CD4-positive, alpha-beta memory T cell (primary cell): ENCODE results near the gene AXL. TPM values are rescaled to one million over a fixed set of nuclear protein-coding genes. Genes with fewer than 3 reads are reported as not detected.
"Not testable (repeated sequence)": the region's sequence is repeated elsewhere in the genome, so short reads cannot be mapped to it uniquely, and the experiment has no call there.

Experiments
- CTCF ChIA-PET: fragments of 350-600 bp; sonication (Branson Sonifier 250); formaldehyde crosslinking; loops from one replicate; lab custom pipeline; 2021; ENCODE audit warnings: inconsistent platforms; ENCODE audit not compliant: partially characterized antibody; lab: Charles Lee
- POLR2A ChIA-PET: fragments of 350-600 bp; sonication (Branson Sonifier 250); formaldehyde crosslinking; loops from one replicate; lab custom pipeline; 2021; ENCODE audit not compliant: partially characterized antibody; lab: Charles Lee
- DNase-seq, 5 donors: peaks; one replicate each; pipeline versions ENCODE4 v3.0.0 to v3.0.0-alpha.2; 2020 to 2022; ENCODE audit warnings: mixed read lengths in 1 of 5
- H3K27ac ChIP-seq: one replicate; pipeline ENCODE4 v1.7.0; 2013; ENCODE audit warnings: low read depth, low read length
- H3K27me3 ChIP-seq: 2 replicates; pipeline ENCODE4 v1.7.0; 2013; ENCODE audit warnings: mild to moderate bottlenecking, low read length, moderate library complexity; ENCODE audit not compliant: insufficient read depth
- H3K36me3 ChIP-seq: 2 replicates; pipeline ENCODE4 v1.7.0; 2013; ENCODE audit warnings: mild to moderate bottlenecking, low read length, moderate library complexity; ENCODE audit not compliant: insufficient read depth
- H3K4me1 ChIP-seq: 2 replicates; pipeline ENCODE4 v1.7.0; 2013; ENCODE audit warnings: mild to moderate bottlenecking, low read length, moderate library complexity; ENCODE audit not compliant: insufficient read depth
- H3K4me3 ChIP-seq, 2 donors: one replicate each; pipeline ENCODE4 v1.7.0; 2013; ENCODE audit warnings: low read length in 2 of 2, mild to moderate bottlenecking in 1 of 2
- H3K9me3 ChIP-seq, 2 donors: one replicate each; pipeline ENCODE4 v1.7.0; 2013; ENCODE audit warnings: low read length in 2 of 2, control low read depth in 1 of 2; ENCODE audit not compliant: control insufficient read depth in 1 of 2
- H3K27ac Mint-ChIP-seq, 7 donors: one replicate each; pipeline ENCODE4 v1.8.0; 2020 to 2021; ENCODE audit warnings: mixed read lengths in 7 of 7, mild to moderate bottlenecking in 6 of 7, inconsistent platforms in 3 of 7, moderate library complexity in 3 of 7
- H3K27me3 Mint-ChIP-seq, 2 donors: one replicate each; pipeline ENCODE4 v1.8.0; 2020 to 2021; ENCODE audit warnings: mixed read lengths in 2 of 2
- H3K36me3 Mint-ChIP-seq, 2 donors: one replicate each; pipeline ENCODE4 v1.8.0; 2020 to 2021; ENCODE audit warnings: mixed read lengths in 2 of 2, inconsistent platforms in 1 of 2, mild to moderate bottlenecking in 1 of 2
- H3K4me1 Mint-ChIP-seq, 4 donors: one replicate each; pipeline ENCODE4 v1.8.0; 2020 to 2021; ENCODE audit warnings: mixed read lengths in 4 of 4, mild to moderate bottlenecking in 1 of 4
- H3K4me3 Mint-ChIP-seq, 8 donors: one replicate each; pipeline ENCODE4 v1.8.0; 2020 to 2021; ENCODE audit warnings: mixed read lengths in 8 of 8, mild to moderate bottlenecking in 7 of 8, moderate library complexity in 6 of 8, inconsistent platforms in 3 of 8
- H3K9me3 Mint-ChIP-seq, 8 donors: one replicate each; pipeline ENCODE4 v1.8.0; 2020 to 2021; ENCODE audit warnings: mixed read lengths in 8 of 8, mild to moderate bottlenecking in 5 of 8, inconsistent platforms in 3 of 8, moderate library complexity in 1 of 8
- intact Hi-C: fragments of 100-400 bp; cut with micrococcal nuclease; formaldehyde crosslinking; loops from one replicate; pipeline ENCODE4 v1.15.1; 2023
- polyA plus RNA-seq, 2 donors: library from polyadenylated mRNA; unstranded; fragments of 300-500 nt; fragmentation: Illumina TruSeq; gene quantifications; one replicate each; pipeline ENCODE4 v1.2.3, GENCODE V29; 2021
- total RNA-seq, 2 experiments: library from RNA; stranded (reverse); gene quantifications; one replicate each; pipeline ENCODE4 v1.2.3, GENCODE V29; 2021

AXL gene
- total and polyA plus RNA-seq, 4 experiments from 2014 or later, result 0.10 to 0.32 (median 0.29) TPM; not detected in 1

GRCh38 chr19:41289814-41290213 lies 70.8 kb downstream of the AXL start:
- not testable (repeated sequence) for H3K9me3 Mint-ChIP-seq, H3K27me3 ChIP-seq, H3K4me3 Mint-ChIP-seq, H3K27me3 Mint-ChIP-seq, DNase-seq, H3K4me3 ChIP-seq, H3K4me1 ChIP-seq, H3K27ac ChIP-seq, H3K9me3 ChIP-seq
- ChIA-PET CTCF (interaction anchor here (1.4 kb wide), 1 partner anchor 25 kb away, joined by 4 read pairs; the partner anchor contains the start of gene HNRNPUL1), POLR2A (interaction anchor here (0.6 to 26.9 kb wide), 6 partner anchors 12 to 150 kb away, joined by 3 to 711 read pairs (median 6); partner anchors contain the start of genes HNRNPUL1 and TGFB1)
- peaks cover 83% of the 10 kb centered on the region for H3K36me3 ChIP-seq
- intact Hi-C loops, result loop anchor here (2.0 kb wide), 1 partner anchor 19 kb away; no protein-coding TSS in a partner anchor
- Mint-ChIP-seq H3K36me3 (peaks cover 55 to 85% of the 10 kb centered on the region in 2 donors), H3K27ac (peak overlapping the region in 6 of 7 donors; percentile 12 to 77 (median 58)), H3K4me1 (peaks cover 11 to 20% (median 14%) of the 10 kb centered on the region in 4 donors)

DNA sequence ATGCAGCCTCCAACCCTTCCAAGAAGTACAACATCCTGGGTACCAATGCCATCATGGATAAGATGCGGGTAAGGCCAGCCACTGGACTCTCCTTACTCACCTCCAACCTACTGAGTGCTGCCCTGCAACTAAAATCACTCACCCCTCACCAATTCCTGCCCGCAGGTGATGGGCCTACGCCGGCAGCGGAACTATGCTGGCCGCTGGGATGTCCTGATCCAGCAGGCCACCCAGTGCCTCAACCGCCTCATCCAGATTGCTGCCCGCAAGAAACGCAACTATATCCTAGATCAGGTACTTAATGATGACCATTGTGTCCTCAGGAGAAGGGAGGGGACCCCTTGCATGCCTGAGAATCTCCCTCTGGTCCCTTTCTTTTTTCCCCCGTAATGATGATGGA lies 75.4 kb downstream of the AXL start:
- Mint-ChIP-seq H3K9me3 (peaks cover 0 to 4% (median 0%) of the 10 kb centered on the region in 8 donors), H3K36me3 (peaks cover 65 to 95% of the 10 kb centered on the region in 2 donors), H3K4me3 (no peak overlapping the region), H3K27ac (peak overlapping the region in 5 of 7 donors; percentile 16 to 99 (median 79)), H3K27me3 (no peaks in the 10 kb centered on the region), H3K4me1 (peaks cover 39 to 51% (median 50%) of the 10 kb centered on the region in 4 donors)
- H3K4me1 ChIP-seq, result peaks cover 44% of the 10 kb centered on the region
- DNase-seq, result no peak
- CTCF ChIA-PET, result interaction anchor here (6.5 kb wide), 1 partner anchor 12 kb away, joined by 54 read pairs; no protein-coding TSS in a partner anchor
- H3K4me3 ChIP-seq, result no peak overlapping the region
- peaks cover 86% of the 10 kb centered on the region for H3K36me3 ChIP-seq
- H3K27me3 ChIP-seq, result no peaks in the 10 kb centered on the region
- POLR2A ChIA-PET, result interaction anchor here (7.5 to 26.9 kb wide), 2 partner anchors 14 to 32 kb away, joined by 81 to 711 read pairs; partner anchors contain the start of genes CCDC97 and HNRNPUL1
- H3K27ac ChIP-seq, result no peak overlapping the region
- intact Hi-C loops, result no loop called here
- no peaks in the 10 kb centered on the region for H3K9me3 ChIP-seq

DNA sequence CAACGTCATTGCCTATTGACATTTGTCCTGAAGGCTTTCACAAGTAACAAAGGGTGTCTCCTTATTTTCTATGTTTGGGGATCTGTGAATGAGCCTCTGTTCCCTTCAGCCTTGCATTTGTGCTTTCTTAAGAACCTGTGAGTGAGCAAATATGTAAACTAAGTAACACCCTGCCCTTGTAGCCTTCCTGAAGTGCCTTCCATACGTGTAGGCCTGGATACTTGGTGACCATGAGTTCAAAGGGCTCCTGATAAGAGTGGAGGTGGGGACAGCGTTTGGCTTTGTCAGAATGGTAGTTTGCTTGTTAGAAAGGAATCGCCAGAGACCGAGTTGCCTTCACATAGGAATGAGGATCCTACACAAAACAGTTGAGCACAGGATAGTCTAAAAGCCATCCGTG lies 76.5 kb downstream of the AXL start:
- Histone ChIP-seq H3K9me3 (no peaks in the 10 kb centered on the region), H3K4me1 (peaks cover 55% of the 10 kb centered on the region), H3K4me3 (no peak overlapping the region), H3K27me3 (no peaks in the 10 kb centered on the region), H3K36me3 (peaks cover 84% of the 10 kb centered on the region), H3K27ac (no peak overlapping the region)
- CTCF ChIA-PET, result interaction anchor here (6.5 kb wide), 1 partner anchor 11 kb away, joined by 54 read pairs; no protein-coding TSS in a partner anchor
- Mint-ChIP-seq H3K27me3 (no peaks in the 10 kb centered on the region), H3K36me3 (peaks cover 67 to 96% of the 10 kb centered on the region in 2 donors), H3K4me3 (peak overlapping the region in 1 of 8 donors; percentile 35), H3K9me3 (peaks cover 0 to 4% (median 0%) of the 10 kb centered on the region in 8 donors), H3K27ac (peak overlapping the region; percentile 14 to 100 (median 99)), H3K4me1 (peaks cover 50 to 62% (median 61%) of the 10 kb centered on the region in 4 donors)
- POLR2A ChIA-PET, result interaction anchor here (1.0 to 26.9 kb wide), 4 partner anchors 13 to 175 kb away, joined by 3 to 711 read pairs (median 48); partner anchors contain the start of genes CCDC97 and HNRNPUL1
- intact Hi-C loops, result no loop called here
- no peak for DNase-seq

DNA sequence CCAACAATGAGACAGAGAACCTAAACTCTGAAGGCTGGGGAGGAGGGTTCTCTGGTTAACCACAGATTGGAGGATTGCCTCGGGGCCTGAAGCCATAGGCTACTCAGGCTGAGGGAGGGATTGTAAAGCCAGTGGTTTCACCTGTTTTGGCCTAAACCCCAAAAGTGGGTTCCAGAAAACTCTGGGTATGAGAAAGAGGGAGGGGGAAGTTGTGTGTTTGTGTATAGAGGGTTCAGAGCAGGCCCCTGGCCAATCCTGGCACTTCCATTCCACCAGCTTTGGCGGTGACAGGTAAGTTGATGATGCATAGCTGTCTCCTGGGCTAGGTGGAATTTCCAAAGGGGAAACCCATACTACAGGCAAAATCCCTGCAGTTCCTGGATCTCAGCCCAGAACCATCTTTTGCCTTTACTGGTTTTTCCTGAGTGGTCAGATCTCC lies 77.4 kb downstream of the AXL start:
- Mint-ChIP-seq H3K4me1 (peaks cover 59 to 72% (median 67%) of the 10 kb centered on the region in 4 donors), H3K9me3 (peaks cover 0 to 4% (median 0%) of the 10 kb centered on the region in 8 donors), H3K4me3 (peak overlapping the region in 6 of 8 donors; percentile 12 to 85 (median 58)), H3K27me3 (no peaks in the 10 kb centered on the region), H3K36me3 (peaks cover 66 to 98% of the 10 kb centered on the region in 2 donors), H3K27ac (peak overlapping the region; percentile 95 to 100 (median 99))
- H3K27me3 ChIP-seq, result no peaks in the 10 kb centered on the region
- H3K27ac ChIP-seq, result peak overlapping the region; percentile 76
- no peaks in the 10 kb centered on the region for H3K9me3 ChIP-seq
- DNase-seq, result peak in 1 of 5 donors; percentile 58
- POLR2A ChIA-PET, result interaction anchor here (1.0 to 26.9 kb wide), 6 partner anchors 12 to 176 kb away, joined by 3 to 711 read pairs (median 10); partner anchors contain the start of genes CCDC97 and HNRNPUL1
- CTCF ChIA-PET, result interaction anchor here (1.0 to 6.5 kb wide), 2 partner anchors 10 to 57 kb away, joined by 4 to 54 read pairs; partner anchors contain the start of gene TGFB1
- H3K36me3 ChIP-seq, result peaks cover 84% of the 10 kb centered on the region
- intact Hi-C loops, result no loop called here
- H3K4me3 ChIP-seq, result no peak overlapping the region
- peaks cover 65% of the 10 kb centered on the region for H3K4me1 ChIP-seq

DNA sequence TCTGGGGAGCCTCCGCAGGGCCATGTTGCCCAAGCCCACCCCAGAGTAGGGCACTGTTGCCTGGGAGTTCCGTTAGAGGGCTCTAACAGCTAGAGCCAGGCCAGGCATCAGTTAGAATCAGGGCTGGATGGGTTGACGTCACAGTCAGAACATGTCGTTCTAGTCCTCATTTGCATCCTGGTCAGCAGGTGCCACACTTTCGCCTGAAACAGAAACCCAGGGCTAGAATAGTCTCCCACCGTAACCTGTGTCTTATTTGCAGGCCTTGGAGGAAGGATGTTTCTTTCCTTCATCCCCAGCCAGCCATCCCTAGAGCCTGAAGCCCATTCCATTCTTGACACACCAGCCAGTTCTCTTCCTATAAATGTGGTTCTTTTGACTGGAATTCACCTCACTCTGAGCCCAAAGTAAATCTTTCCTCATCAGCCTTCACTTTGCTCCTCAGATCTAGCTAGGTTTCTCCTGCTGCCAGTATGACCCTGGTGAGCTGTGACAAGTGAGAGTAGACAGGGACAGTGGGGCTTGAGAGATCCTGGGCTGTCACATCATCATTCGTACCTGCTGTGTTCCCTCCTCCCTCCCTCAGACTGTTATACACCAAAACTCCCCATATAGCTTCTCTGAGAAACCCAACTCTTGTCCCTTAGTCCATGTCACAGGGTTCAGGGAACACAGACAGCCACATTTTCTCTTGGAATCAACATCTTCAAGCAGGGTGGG lies 78.8 kb downstream of the AXL start:
- Mint-ChIP-seq H3K9me3 (peaks cover 0 to 4% (median 0%) of the 10 kb centered on the region in 8 donors), H3K27ac (peak overlapping the region; percentile 95 to 100 (median 99)), H3K4me1 (peaks cover 67 to 85% (median 77%) of the 10 kb centered on the region in 4 donors), H3K36me3 (peaks cover 68 to 99% of the 10 kb centered on the region in 2 donors), H3K4me3 (peak overlapping the region in 7 of 8 donors; percentile 59 to 85 (median 70)), H3K27me3 (no peaks in the 10 kb centered on the region)
- ChIA-PET CTCF (interaction anchor here (1.0 to 12.4 kb wide), 5 partner anchors 9 to 94 kb away, joined by 3 to 165 read pairs (median 5); partner anchors contain the start of gene HNRNPUL1), POLR2A (interaction anchor here (0.6 to 26.9 kb wide), 10 partner anchors 8 to 272 kb away, joined by 3 to 711 read pairs (median 3); partner anchors contain the start of genes CCDC97, DMAC2 and HNRNPUL1)
- DNase-seq, result peak in 4 of 5 donors; percentile 37 to 66 (median 44)
- Histone ChIP-seq H3K27ac (peak overlapping the region; percentile 76), H3K27me3 (no peaks in the 10 kb centered on the region), H3K9me3 (no peaks in the 10 kb centered on the region), H3K4me1 (peaks cover 78% of the 10 kb centered on the region), H3K4me3 (no peak overlapping the region), H3K36me3 (peaks cover 77% of the 10 kb centered on the region)
- intact Hi-C loops, result no loop called here

GRCh38 chr19:41298348-41298964 lies 79.4 kb downstream of the AXL start:
- no peak overlapping the region for H3K4me3 ChIP-seq
- intact Hi-C loops, result no loop called here
- Mint-ChIP-seq H3K4me1 (peaks cover 72 to 92% (median 82%) of the 10 kb centered on the region in 4 donors), H3K27ac (peak overlapping the region; percentile 95 to 100 (median 99)), H3K4me3 (peak overlapping the region in 7 of 8 donors; percentile 59 to 85 (median 70)), H3K27me3 (no peaks in the 10 kb centered on the region), H3K36me3 (peaks cover 69 to 99% of the 10 kb centered on the region in 2 donors), H3K9me3 (peaks cover 0 to 4% (median 0%) of the 10 kb centered on the region in 8 donors)
- H3K27ac ChIP-seq, result peak overlapping the region; percentile 76
- peaks cover 85% of the 10 kb centered on the region for H3K4me1 ChIP-seq
- DNase-seq, result peak; percentile 47 to 80 (median 56)
- no peaks in the 10 kb centered on the region for H3K27me3 ChIP-seq
- H3K9me3 ChIP-seq, result no peaks in the 10 kb centered on the region
- POLR2A ChIA-PET, result interaction anchor here (0.6 to 26.9 kb wide), 8 partner anchors 10 to 272 kb away, joined by 3 to 711 read pairs (median 4); partner anchors contain the start of genes CCDC97, DMAC2 and HNRNPUL1
- H3K36me3 ChIP-seq, result peaks cover 71% of the 10 kb centered on the region
- CTCF ChIA-PET, result interaction anchor here (1.0 to 12.4 kb wide), 5 partner anchors 8 to 95 kb away, joined by 3 to 165 read pairs (median 5); partner anchors contain the start of gene HNRNPUL1
